GM19463 (cell line): ENCODE data around the gene PPL.
A peak's percentile ranks its signal among the peaks of the same experiment; 100 is the strongest.
"Not testable (repeated sequence)": the region's sequence is repeated elsewhere in the genome, so short reads cannot be mapped to it uniquely, and the experiment has no call there.

Experiments
- ATAC-seq: cut with Tn5 transposase; IDR thresholded peaks from one replicate; pipeline ENCODE4 v1.9.1; 2021; ENCODE audit warnings: mild to moderate bottlenecking, moderate library complexity; ENCODE audit not compliant: unreplicated experiment

Gene PPL

GRCh38 chr16:4960579-4960978 is 23.6 kb upstream of the PPL start:
- no peak for ATAC-seq

- no peak for ATAC-seq
These were observed 21.8 kb upstream of the PPL start for GRCh38 chr16:4958510-4959438.

DNA sequence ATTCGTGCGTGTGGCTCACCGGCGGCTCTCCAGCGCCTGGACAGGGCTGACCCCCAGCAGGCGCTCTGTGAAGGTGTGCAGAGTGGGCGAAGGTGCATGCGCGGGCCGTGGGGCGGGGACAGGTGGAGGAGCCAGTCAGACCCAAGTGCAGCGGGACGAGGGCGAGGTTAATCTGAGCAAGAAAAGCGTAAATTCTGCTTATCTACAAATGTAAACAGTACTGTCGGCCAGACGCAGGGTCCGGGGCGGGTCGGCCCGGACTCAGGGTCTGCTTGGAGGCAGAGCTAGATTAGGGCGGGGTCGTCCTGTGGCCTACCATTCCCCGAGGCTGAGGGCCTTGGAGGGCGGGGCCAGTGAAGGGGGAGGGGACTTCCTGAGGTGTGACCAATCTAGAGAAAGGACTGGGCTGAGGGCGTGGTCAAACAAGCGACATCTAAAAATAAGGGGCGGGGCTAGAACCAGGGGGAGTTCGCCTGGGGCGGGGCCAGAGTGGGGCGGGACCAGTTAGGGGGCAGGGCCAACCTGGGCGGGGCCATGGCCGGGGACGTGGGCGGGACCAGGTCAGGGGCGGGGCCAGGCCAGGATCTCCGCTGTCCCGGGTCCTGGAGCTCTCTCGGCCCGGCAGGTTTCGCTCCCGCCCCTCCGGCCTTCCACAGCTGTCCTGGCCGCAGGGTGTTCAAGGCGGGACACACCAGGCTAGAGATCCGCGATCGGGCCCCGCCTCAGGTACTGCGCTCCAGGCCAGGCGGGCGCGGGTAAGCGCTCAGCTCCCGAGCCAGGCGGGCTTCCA is 21.0 kb upstream of the PPL start, which contains the start of gene SEC14L5:
Gene SEC14L5, plus strand, starts transcription at position 611 of the 790 bp plus-strand sequence. CDS start 994 bp downstream, outside the sequence.
- ATAC-seq = peak; percentile 58

DNA sequence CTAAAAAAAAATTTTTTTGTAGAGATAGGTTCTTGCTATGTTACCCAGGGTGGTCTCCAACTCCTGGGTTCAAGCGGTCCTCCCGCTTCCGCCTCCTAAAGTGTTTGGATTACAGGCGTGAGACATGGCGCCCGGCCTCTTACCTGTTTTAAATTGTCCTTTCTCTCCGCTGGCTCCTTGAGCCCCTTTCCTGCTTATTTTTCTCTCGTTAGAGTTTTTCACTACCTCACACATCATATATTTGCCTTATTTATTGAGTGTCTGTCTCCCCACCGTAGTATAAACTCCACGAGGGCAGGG is 20.4 kb upstream of the PPL start:
- no peak for ATAC-seq

- ATAC-seq = no peak
These were observed 17.8 kb upstream of the PPL start for GRCh38 chr16:4954714-4955113.

GRCh38 chr16:4951583-4951982 is 14.6 kb upstream of the PPL start:
- ATAC-seq = not testable (repeated sequence)

GRCh38 chr16:4949986-4950385 is 13.0 kb upstream of the PPL start:
- ATAC-seq = no peak

DNA sequence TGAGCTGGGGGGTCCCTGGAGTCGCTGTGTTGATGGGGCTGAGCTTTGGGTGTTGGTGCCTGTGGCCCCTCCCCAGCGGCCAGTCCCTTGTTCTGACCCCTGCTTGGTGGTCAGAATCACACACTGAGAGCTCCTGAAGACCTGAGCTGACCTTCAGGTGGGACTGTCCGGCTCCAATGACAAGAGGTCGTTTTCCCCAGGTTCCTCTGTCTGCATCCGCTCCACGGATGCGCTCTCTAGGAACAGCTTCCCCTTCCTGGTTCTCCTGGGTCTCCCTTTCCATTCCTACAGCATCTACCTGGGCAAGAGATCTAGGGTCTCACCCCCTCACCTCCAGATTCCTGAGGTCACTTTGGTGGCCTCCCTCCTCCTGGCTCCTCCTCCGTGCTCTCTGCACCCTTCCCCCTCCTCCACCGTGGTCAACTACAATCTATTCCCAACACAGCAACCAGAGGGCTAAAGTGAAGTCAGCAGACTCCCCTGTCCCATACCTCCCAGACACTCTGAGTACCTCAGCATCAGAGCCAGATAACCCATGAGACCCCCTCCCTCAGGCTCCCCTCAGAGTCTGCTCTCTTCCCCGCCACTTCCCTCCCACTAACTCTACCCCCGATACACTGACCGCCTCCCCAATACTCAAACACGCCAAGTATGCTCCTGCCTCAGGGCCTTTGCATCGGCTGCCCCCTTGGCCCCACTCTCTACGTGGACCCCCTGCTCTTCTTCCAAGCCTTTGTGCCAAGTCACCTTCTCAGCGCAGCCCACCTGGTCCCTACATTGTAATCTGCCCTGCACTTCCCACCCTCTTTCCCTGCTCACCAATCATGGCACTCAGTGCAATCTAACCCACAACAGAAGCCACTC is 12.2 kb upstream of the PPL start:
- ATAC-seq = no peak

- no peak for ATAC-seq
These were observed 11.0 kb upstream of the PPL start for GRCh38 chr16:4947722-4948503.

- no peak for ATAC-seq
These were observed 10.0 kb upstream of the PPL start for GRCh38 chr16:4946917-4947316.

GRCh38 chr16:4945560-4946502 is 8.9 kb upstream of the PPL start:
- ATAC-seq = no peak

DNA sequence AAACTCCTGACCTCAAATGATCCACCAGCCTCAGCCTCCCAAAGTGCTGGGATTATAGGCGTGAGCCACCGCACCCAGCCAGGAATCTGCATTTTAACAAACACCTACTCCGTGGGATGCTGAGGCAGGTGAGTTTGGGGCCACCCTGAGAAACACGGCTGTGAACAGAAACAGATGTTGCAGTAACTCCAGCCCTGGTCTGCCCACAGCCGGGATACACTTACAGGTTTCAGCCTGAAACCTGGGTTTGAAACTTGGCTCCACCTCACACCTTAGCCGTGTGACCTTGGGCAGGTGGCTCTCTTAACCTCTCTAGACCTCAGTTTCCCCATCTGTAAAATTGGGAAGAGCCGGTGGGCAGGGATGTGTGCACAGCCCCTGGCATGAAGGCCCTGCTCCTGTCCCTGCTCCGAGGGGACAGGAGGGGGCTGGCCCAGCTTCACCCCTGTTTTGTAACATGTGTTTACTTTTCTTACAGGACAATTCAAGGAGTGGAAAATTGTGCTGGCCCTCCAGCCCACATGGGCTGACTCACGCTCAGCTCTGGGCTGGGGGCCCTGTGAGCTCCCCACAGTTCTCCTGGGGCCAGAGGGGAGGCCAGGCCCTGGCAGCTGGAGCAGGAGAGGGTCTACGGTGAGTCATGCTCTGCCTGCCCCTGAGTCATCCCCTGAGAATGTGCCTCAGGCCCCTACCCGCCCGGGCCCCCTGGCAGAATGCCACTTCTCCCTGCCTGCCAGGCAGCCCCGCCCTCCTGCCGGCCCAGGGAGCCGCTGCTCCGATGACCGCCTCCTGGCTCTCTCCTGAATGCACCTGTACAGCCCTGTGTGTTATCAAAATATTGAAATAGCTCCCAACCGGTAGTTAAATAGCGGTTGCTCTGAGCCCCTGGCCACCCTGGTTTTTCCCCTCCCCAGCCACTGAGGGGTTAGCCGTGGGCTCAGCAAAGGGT is 7.7 kb upstream of the PPL start:
- no peak for ATAC-seq

DNA sequence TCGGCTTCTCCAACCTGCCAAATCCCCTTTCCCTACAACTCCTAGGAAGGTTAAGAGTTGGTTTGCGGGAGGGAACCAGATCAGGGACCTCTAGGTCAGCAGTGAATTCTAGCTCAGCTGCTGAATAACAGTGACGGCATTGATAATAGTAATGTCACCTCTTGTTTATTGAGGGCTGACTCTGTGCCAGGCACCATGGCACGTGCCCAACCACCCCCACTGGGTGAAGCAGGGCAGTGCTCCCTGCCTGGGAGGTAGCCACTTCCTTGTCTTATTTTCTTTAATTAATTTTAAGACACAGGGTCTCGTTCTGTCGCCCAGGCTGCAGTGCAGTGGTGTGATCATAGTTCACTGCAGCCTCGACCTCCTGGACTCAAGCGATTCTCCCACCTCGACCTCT is 5.5 kb upstream of the PPL start:
- no peak for ATAC-seq

DNA sequence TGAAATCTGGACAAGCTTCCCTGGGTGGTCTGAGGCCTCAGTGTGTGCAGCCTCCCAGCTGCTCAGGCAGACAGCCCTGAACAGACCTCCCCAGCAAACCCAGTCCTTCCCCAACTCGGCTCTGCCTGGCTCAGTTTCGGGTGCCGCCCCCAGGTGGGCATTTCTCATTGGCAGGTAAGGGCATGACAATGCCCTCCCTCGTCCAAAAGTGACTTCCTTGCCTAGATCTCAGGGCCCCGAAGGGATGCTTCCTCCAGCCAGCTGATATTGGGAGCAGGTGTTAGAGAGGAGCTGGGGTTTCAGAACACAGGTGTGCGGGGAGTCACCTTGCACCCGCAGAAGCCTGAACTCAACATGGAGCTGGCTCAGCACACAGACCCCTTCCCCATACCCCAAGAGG is 3.8 kb upstream of the PPL start:
- ATAC-seq = no peak

DNA sequence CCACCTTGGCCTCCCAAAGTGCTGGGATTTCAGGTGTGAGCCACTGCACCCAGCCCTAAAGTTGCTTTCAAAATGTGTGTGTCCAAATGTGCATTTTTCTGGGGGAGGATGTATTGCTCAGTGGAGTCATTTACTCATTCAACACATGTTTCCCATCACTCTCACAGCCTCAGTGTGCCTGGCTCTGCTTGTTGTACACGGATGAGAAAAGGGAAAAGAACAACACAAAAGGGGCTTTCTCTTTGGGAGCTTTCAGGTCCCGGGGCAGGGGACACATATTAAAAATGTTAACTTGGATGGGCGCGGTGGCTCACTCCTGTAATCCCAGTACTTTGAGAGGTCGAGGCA is 1.7 kb upstream of the PPL start:
- no peak for ATAC-seq

DNA sequence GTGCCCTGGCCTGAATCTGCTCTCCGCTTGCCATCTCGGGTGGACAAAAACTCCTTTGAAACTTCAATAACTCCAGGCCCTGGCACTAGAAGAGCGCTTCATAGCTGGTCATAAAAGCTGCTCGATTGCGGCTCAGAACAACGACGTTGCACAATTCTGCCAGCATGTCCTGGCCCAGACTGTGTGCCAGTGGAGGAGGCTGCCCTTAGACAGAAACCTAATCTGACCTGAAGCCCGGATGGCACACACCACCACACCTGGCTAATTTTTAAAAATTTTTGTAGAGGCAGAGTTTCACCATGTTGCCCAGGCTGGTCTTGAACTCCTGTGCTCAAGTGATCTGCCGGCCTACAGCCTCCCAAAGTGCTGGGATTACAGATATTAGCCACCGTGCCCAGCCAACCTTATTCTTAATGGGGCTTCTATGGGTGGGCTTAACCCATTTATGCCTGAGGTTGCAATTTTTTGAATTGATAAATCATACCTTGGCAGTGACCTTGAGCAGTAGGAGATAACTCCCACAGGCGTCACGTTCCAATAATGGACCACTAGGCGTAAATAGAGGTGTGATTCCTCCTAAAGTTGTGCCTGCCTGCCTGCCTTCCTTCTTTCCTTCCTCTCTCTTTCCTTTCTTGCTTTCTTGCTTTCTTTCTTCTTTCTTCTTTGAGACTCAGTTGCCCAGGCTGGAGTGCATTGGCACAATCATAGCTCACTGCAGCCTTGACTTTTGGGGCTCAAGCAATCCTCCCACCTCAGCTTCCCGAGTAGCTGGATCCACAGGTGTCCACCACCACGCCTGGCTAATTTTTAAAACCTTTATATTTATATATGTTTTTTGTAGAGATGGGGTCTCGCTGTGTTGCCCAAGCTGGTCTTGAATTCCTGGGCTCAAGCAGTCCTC is 1.1 kb upstream of the PPL start:
- ATAC-seq = no peak
